C4-2B (cell line): ENCODE measurements around the gene MARCHF7.

ENCODE experiments used
- ZFX ChIP-seq: fragments of 450-650 bp; IDR thresholded peaks from 2 replicates; pipeline ENCODE4 v1.6.1; 2017
- TF ChIP-seq, protein P1 (sequence below): fragments of 450-650 bp; conservative IDR thresholded peaks from 2 replicates; pipeline ENCODE4 v1.5.1; 2017; ENCODE audit warnings: mild to moderate bottlenecking

DNA sequence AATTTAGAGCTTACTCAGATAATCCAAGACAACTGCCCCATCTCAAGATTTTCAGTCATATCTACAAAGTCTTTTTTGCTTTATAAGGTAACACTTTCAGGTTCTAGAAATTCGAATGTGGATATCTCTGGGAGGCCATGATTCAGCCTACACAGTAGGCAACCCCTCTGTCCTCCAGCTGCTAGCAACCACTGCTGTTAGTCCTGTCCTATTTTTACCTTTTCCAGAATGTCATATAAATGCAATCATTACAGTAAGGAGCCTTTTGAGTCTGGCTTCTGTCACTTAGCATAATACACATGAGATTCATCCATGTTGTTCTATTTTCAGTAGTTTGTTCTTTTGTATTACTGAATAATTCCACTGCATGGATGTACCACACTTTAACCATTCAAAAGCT, 28.5 kb upstream of the MARCHF7 start:
- TF ChIP-seq, protein P1, sequence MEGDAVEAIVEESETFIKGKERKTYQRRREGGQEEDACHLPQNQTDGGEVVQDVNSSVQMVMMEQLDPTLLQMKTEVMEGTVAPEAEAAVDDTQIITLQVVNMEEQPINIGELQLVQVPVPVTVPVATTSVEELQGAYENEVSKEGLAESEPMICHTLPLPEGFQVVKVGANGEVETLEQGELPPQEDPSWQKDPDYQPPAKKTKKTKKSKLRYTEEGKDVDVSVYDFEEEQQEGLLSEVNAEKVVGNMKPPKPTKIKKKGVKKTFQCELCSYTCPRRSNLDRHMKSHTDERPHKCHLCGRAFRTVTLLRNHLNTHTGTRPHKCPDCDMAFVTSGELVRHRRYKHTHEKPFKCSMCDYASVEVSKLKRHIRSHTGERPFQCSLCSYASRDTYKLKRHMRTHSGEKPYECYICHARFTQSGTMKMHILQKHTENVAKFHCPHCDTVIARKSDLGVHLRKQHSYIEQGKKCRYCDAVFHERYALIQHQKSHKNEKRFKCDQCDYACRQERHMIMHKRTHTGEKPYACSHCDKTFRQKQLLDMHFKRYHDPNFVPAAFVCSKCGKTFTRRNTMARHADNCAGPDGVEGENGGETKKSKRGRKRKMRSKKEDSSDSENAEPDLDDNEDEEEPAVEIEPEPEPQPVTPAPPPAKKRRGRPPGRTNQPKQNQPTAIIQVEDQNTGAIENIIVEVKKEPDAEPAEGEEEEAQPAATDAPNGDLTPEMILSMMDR = no peak
- TF ChIP-seq ZFX = no peak
